Fibroblast of skin of abdomen (primary cell): ENCODE results near the gene PLEKHO2.

ENCODE experiments used
- DNase-seq: peaks from one replicate; pipeline ENCODE4 v3.0.0-alpha.2; 2013

Gene PLEKHO2

GRCh38 chr15:64915518-64916227 lies 74.0 kb downstream of the PLEKHO2 start:
- DNase-seq, result no peak

- no peak for DNase-seq
Measured at GRCh38 chr15:64916365-64916764, 74.7 kb downstream of the PLEKHO2 start.

- DNase-seq, result no peak
Measured at GRCh38 chr15:64917211-64917610, 75.5 kb downstream of the PLEKHO2 start.
